Mammary epithelial cell (primary cell): ENCODE data around the gene LYZL1.

Experiments
- CTCF ChIP-seq, 2 donors: IDR thresholded peaks in 1 of 2; conservative IDR thresholded peaks in 1 of 2; 2 replicates each; pipeline ENCODE4 v1.5.1; 2011 to 2012; ENCODE audit warnings: inconsistent platforms in 2 of 2, low read length in 2 of 2, mild to moderate bottlenecking in 2 of 2, control low read depth in 1 of 2, low read depth in 1 of 2; ENCODE audit not compliant: insufficient read depth in 1 of 2; ENCODE audit errors: extremely low read depth in 1 of 2
- EZH2 ChIP-seq: IDR thresholded peaks from 2 replicates; pipeline ENCODE4 v1.6.1; 2012; ENCODE audit warnings: low read length, inconsistent platforms, borderline replicate concordance

GRCh38 chr10:29249018-29249417, 39.9 kb upstream of the LYZL1 start:
- no peak for TF ChIP-seq CTCF (conservative IDR thresholded peaks at IDR 0.05 in 1 of 2, IDR thresholded peaks at IDR 0.05 in 1 of 2; ENCODE audit: extremely low read depth in 1 of 2, insufficient read depth in 1 of 2, low read depth in 1 of 2, low read length in 2 of 2)
- no peak for TF ChIP-seq EZH2
